HL-60 (cell line): ENCODE measurements around the gene TSC22D1.
"Not testable (repeated sequence)": the region's sequence is repeated elsewhere in the genome, so short reads cannot be mapped to it uniquely, and the experiment has no call there.

Experiments used
- DNase-seq, 2 experiments: peaks; one replicate each; pipeline ENCODE4 v3.0.0-alpha.2; 2010 to 2020; ENCODE audit warnings: low read depth in 1 of 2, low spot score in 1 of 2
- H3K27ac ChIP-seq: fragments of 250-450 bp; sonication (Bioruptor Pico); replicated peaks from 2 replicates; pipeline ENCODE4 v1.5.1; 2020; ENCODE audit warnings: mild to moderate bottlenecking, moderate library complexity
- H3K27me3 ChIP-seq: fragments of 250-450 bp; sonication (Bioruptor Pico); 2 replicates; pipeline ENCODE4 v1.5.1; 2021; ENCODE audit warnings: mild to moderate bottlenecking, moderate library complexity; ENCODE audit not compliant: insufficient read depth, poor library complexity, severe bottlenecking
- H3K4me3 ChIP-seq: replicated peaks from 2 replicates; pipeline ENCODE4 v1.5.1; 2011; ENCODE audit warnings: mild to moderate bottlenecking, control low read depth, low read length; ENCODE audit not compliant: insufficient read depth
- GABPA ChIP-seq: IDR thresholded peaks from 2 replicates; pipeline ENCODE4 v1.6.1; 2012; ENCODE audit warnings: low read depth
- POLR2AphosphoS5 ChIP-seq: IDR thresholded peaks from 2 replicates; pipeline ENCODE4 v1.6.1; 2012; ENCODE audit warnings: low read depth
- SPI1 ChIP-seq: IDR thresholded peaks from 2 replicates; pipeline ENCODE4 v1.6.1; 2012; ENCODE audit warnings: low read depth, mild to moderate bottlenecking, borderline replicate concordance
- TF ChIP-seq, protein P1 (sequence below): IDR thresholded peaks from one replicate; pipeline ENCODE4 v1.5.1; 2011; ENCODE audit warnings: low read length, control low read depth, inconsistent platforms; ENCODE audit not compliant: insufficient read depth
- TF ChIP-seq, protein P2 (sequence below): IDR thresholded peaks from 2 replicates; pipeline ENCODE4 v1.6.1; 2012; ENCODE audit warnings: low read depth; ENCODE audit not compliant: insufficient replicate concordance

Gene TSC22D1

DNA sequence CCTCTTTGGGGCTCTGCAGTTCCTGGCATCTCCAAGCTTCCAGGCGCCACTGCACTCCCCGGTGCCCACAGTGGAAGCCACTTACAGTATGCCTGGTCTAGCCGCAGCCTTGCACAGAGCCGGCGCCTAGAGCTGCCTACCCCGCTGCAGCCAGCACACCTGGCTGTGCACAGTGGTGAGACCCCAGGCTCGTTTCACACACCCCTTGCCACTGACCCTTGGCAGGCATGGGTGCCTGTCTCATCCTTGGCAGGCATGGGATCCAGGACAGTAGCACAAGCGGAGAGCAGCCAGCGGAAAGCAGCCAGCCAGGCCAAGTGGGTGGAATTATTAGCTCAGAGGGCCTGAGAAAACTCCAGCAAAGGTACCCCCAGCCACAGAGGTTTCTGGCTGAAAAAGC, 116.5 kb downstream of the TSC22D1 start:
- Histone ChIP-seq H3K4me3 (no peak overlapping the region), H3K27ac (no peak overlapping the region), H3K27me3 (peaks cover 3% of the 10 kb centered on the region)
- DNase-seq, result no peak
- no peak for TF ChIP-seq POLR2AphosphoS5
- no peak for TF ChIP-seq GABPA
- TF ChIP-seq SPI1, result no peak
- TF ChIP-seq, protein P1, sequence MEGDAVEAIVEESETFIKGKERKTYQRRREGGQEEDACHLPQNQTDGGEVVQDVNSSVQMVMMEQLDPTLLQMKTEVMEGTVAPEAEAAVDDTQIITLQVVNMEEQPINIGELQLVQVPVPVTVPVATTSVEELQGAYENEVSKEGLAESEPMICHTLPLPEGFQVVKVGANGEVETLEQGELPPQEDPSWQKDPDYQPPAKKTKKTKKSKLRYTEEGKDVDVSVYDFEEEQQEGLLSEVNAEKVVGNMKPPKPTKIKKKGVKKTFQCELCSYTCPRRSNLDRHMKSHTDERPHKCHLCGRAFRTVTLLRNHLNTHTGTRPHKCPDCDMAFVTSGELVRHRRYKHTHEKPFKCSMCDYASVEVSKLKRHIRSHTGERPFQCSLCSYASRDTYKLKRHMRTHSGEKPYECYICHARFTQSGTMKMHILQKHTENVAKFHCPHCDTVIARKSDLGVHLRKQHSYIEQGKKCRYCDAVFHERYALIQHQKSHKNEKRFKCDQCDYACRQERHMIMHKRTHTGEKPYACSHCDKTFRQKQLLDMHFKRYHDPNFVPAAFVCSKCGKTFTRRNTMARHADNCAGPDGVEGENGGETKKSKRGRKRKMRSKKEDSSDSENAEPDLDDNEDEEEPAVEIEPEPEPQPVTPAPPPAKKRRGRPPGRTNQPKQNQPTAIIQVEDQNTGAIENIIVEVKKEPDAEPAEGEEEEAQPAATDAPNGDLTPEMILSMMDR, result no peak
- TF ChIP-seq, protein P2, sequence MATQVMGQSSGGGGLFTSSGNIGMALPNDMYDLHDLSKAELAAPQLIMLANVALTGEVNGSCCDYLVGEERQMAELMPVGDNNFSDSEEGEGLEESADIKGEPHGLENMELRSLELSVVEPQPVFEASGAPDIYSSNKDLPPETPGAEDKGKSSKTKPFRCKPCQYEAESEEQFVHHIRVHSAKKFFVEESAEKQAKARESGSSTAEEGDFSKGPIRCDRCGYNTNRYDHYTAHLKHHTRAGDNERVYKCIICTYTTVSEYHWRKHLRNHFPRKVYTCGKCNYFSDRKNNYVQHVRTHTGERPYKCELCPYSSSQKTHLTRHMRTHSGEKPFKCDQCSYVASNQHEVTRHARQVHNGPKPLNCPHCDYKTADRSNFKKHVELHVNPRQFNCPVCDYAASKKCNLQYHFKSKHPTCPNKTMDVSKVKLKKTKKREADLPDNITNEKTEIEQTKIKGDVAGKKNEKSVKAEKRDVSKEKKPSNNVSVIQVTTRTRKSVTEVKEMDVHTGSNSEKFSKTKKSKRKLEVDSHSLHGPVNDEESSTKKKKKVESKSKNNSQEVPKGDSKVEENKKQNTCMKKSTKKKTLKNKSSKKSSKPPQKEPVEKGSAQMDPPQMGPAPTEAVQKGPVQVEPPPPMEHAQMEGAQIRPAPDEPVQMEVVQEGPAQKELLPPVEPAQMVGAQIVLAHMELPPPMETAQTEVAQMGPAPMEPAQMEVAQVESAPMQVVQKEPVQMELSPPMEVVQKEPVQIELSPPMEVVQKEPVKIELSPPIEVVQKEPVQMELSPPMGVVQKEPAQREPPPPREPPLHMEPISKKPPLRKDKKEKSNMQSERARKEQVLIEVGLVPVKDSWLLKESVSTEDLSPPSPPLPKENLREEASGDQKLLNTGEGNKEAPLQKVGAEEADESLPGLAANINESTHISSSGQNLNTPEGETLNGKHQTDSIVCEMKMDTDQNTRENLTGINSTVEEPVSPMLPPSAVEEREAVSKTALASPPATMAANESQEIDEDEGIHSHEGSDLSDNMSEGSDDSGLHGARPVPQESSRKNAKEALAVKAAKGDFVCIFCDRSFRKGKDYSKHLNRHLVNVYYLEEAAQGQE, result no peak

DNA sequence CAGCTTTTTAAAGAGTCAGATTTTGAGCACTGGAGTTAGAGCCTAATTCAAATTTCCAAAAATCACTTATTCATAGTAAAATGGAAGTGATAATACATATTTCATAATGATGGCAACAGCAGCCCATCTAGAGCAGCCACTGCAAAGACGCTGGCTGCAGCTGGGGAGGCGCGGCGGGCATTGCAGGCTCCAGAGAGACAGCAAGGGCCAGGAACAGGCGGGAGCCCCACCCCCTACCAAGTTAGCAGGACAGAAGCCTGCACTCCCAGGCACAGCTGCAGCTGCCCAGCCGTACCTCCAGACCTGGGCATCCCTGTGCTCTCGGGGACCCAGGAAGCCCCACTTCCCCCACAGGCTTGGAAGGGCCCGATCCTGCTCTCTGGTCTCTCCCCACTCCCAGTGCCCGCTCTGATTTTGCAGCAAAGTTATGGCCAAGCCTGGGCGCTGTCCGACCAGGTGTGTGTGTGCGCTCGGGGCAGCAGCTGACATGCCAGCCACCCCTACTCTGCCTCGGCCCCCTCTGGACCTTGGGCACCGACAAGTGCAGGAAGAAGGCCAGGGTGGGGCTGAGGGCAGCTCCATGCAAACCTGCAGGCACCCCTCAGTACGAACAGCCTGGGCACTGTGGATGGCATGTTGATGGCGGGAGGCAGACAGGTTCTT, 117.7 kb downstream of the TSC22D1 start:
- no peak overlapping the region for H3K4me3 ChIP-seq
- TF ChIP-seq SPI1 (no peak), GABPA (no peak), POLR2AphosphoS5 (no peak)
- TF ChIP-seq, protein P1, result no peak
- TF ChIP-seq, protein P2, result no peak
- no peak for DNase-seq
- peaks cover 2% of the 10 kb centered on the region for H3K27me3 ChIP-seq
- no peak overlapping the region for H3K27ac ChIP-seq

DNA sequence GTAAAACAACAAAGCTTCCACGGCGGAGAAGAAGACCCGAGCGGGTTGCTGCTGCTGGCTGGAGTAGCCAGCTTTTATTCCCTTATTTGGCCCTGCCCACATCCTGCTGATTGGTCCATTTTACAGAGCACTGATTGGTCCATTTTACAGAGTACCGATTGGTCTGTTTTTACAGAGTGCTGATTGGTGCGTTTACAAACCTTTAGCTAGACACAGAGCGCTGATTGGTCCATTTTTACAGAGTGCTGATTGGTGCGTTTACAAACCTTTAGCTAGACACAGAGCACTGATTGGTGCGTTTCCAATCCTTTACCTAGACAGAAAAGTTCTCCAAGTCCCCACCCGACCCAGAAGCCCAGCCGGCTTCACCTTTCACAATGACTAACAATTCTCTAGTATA, 119.9 kb downstream of the TSC22D1 start:
- H3K27me3 ChIP-seq, DNase-seq, H3K27ac ChIP-seq, H3K4me3 ChIP-seq: not testable (repeated sequence)

DNA sequence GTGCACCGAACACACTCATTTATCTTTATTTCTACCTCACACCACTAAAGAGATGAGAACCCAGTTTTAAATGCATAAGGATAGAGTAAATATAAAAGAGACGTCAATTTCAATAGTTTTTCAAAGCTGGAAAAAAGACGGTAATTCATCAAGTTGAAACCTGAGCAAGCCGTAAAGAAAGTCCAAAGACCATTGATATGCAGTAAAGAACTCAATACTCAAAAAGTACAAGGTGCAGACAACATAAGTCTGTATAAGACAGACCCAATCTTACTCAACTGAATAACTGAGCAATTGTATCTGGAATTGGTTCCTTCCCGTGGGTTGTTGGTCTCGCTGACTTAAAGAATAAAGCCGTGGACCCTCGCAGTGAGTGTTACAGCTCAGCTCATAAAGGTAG, 120.4 kb downstream of the TSC22D1 start:
- H3K27ac ChIP-seq, result no peak overlapping the region
- no peak for DNase-seq
- no peak overlapping the region for H3K4me3 ChIP-seq
- H3K27me3 ChIP-seq, result no peaks in the 10 kb centered on the region
- TF ChIP-seq POLR2AphosphoS5, result no peak
- TF ChIP-seq, protein P2, result no peak
- TF ChIP-seq, protein P1, result no peak
- TF ChIP-seq SPI1, result no peak
- no peak for TF ChIP-seq GABPA
